AG10803 (cell line): ENCODE data around the gene GAREM2.

ENCODE experiments used
- DNase-seq: peaks from one replicate; pipeline ENCODE4 v3.0.0; 2010; ENCODE audit warnings: low read depth
- H3K4me3 ChIP-seq: 2 replicates; pipeline ENCODE4 v1.5.1; 2011; ENCODE audit warnings: mild to moderate bottlenecking, low read length, control low read depth
- CTCF ChIP-seq: conservative IDR thresholded peaks from 2 replicates; pipeline ENCODE4 v1.5.1; 2011; ENCODE audit warnings: mild to moderate bottlenecking, low read length, control low read depth, inconsistent platforms

GAREM2 gene

GRCh38 chr2:26189123-26189522 is 16.2 kb downstream of the GAREM2 start:
- DNase-seq: no peak
- TF ChIP-seq CTCF: no peak
- H3K4me3 ChIP-seq: no peak overlapping the region

- no peak overlapping the region for H3K4me3 ChIP-seq
- DNase-seq: no peak
- TF ChIP-seq CTCF: no peak
Measured at GRCh38 chr2:26189751-26190150, 16.9 kb downstream of the GAREM2 start.

GRCh38 chr2:26190369-26190768 is 17.5 kb downstream of the GAREM2 start:
- no peak for DNase-seq
- no peak for TF ChIP-seq CTCF
- H3K4me3 ChIP-seq: no peak overlapping the region

GRCh38 chr2:26191316-26192159 is 18.6 kb downstream of the GAREM2 start:
- no peak for TF ChIP-seq CTCF
- H3K4me3 ChIP-seq: no peak overlapping the region
- DNase-seq: no peak

- DNase-seq: peak; percentile 16
- TF ChIP-seq CTCF: no peak
- no peak overlapping the region for H3K4me3 ChIP-seq
Measured at GRCh38 chr2:26193578-26194231, 20.8 kb downstream of the GAREM2 start.

GRCh38 chr2:26195040-26195984 is 22.4 kb downstream of the GAREM2 start:
- TF ChIP-seq CTCF: no peak

More at GRCh38 chr2:26195040-26195984, 22.4 kb downstream of the GAREM2 start:
- H3K4me3 ChIP-seq: no peak overlapping the region
- peak; percentile 28 for DNase-seq
